Measurements from ENCODE around the gene C16orf89. TPM values are rescaled to one million over a fixed set of nuclear protein-coding genes. Genes with fewer than 3 reads are reported as not detected.
A peak's percentile ranks its signal among the peaks of the same experiment; 100 is the strongest.

C16orf89 gene
- total and polyA plus RNA-seq, 10 of the 15 experiments (the other 5 are each of a cell fraction or from before 2014, with no cell fraction given): not detected

DNA sequence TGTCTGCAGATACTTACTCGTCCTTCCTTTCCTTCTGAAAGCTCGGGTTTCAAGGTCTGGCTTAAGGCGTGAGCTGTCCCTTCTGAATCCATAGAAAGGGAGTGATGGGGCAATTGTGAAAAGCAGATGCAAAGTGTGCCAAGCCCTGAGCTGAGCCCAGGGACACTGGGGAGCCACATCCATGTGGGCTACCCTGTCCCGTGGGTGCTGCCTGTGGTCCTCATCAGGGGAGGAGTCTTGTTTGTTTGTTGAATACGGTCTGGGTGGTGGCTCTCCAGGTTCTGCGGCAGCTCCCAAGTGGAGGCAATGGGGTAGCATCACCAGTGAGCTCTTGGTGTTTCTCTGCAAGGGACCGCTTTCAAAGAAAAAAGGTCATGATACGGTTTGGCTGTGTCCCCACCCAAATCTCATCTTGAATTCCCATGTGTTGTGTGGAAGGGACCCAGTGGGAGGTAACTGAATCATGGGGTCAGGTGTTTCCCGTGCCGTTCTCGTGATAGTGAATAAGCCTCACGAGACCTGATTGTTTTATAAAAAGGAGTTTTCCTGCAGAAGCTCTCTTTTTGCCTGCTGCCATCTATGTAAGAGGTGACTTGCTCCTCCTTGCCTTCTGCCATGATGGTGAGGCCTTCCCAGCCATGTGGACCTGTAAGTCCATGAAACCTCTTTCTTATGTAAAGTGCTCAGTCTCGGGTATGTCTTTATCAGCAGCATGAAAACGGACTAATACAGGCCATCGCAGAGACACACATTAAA, 4.9 kb upstream of the C16orf89 start:
- POLR2A ChIA-PET: interaction anchor here (0.7 kb wide), 1 partner anchor 10 kb away, joined by 3 read pairs; no protein-coding TSS in a partner anchor

DNA sequence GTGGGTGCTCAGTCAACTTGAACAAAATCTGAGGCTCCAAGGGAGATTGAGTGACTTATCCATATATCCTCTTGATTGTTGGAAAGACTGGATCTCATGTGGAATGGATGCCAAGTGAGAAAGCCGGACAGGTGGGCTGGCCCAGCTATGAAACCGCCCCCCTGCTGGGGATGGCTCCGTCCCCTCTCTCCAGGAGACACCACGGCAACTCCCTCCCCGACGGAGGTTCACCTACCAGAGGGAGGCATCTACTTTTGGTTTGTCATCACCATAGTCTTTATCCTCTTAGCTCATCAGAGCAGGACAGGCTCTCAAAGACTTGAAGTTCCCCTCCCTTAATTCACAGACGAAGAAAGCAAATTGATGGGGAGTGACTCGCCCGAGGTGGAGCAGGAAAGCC, 4.1 kb upstream of the C16orf89 start:
- Histone ChIP-seq H3K36me3 (ENCODE audit: control insufficient read depth in 2 of 2, insufficient read depth in 2 of 2, low read length in 1 of 2) (peaks cover 0 to 3% of the 10 kb centered on the region in 2 experiments; a peak in 1 of 4 replicates), H3K4me1 (ENCODE audit: control insufficient read depth, insufficient read depth, low read length) (peaks cover 14% of the 10 kb centered on the region), H2AFZ (ENCODE audit: control insufficient read depth, low read depth, low read length) (no peak overlapping the region), H3K4me3 (no peak overlapping the region), H4K20me1 (ENCODE audit: control insufficient read depth, insufficient read depth) (no peaks in the 10 kb centered on the region), H3K27me3 (replicated peaks in 1 of 2; ENCODE audit: control insufficient read depth in 2 of 2, insufficient read depth in 2 of 2, low read length in 1 of 2) (no peaks in the 10 kb centered on the region), H3K4me2 (ENCODE audit: control insufficient read depth, insufficient read depth) (no peak overlapping the region), H3K79me2 (ENCODE audit: control insufficient read depth, insufficient read depth, low read length) (peaks cover 10% of the 10 kb centered on the region), H3K27ac (ENCODE audit: control insufficient read depth, insufficient read depth) (no peak overlapping the region), H3K9ac (ENCODE audit: control insufficient read depth, insufficient read depth, low read length) (no peak overlapping the region), H3K9me3 (replicated peaks; ENCODE audit: control insufficient read depth, insufficient read depth, low read length) (no peaks in the 10 kb centered on the region; the same call in 2 of the 3 replicates)
- ATAC-seq (no peak), FAIRE-seq (no peak), DNase-seq (ENCODE audit: low read depth, low spot score) (no peak)
- ChIA-PET SMC1A (ENCODE audit: uncharacterized antibody, unreplicated experiment) (no interaction called here), POLR2A (interaction anchor here (0.7 kb wide), 1 partner anchor 9 kb away, joined by 3 read pairs; no protein-coding TSS in a partner anchor), RAD21 (ENCODE audit: unreplicated experiment) (interaction anchor here (0.6 kb wide), 1 partner anchor 261 kb away, joined by 3 read pairs; no protein-coding TSS in a partner anchor), CTCF (no interaction called here)
- WGBS (ENCODE audit: insufficient coverage, insufficient replicate concordance, low lambda C conversion rate, missing lambda C conversion rate): 98% methylated on average over 9 of the region's 9 CpGs
- intact Hi-C loops (cut with micrococcal nuclease; ENCODE audit: unreplicated experiment): loop anchor here (10.0 kb wide), 1 partner anchor 95 kb away; no protein-coding TSS in a partner anchor
- in situ Hi-C loops (cut with MboI): no loop called here
- no TSS peak for BruUV-seq (replicated peaks)
- TF ChIP-seq KDM1A (IDR thresholded peaks at IDR 0.05; ENCODE audit: borderline replicate concordance) (no peak), JUND (IDR thresholded peaks at IDR 0.05; ENCODE audit: low read depth, low read length) (no peak), MTA2 (IDR thresholded peaks at IDR 0.05; ENCODE audit: low read depth) (no peak), KLF5 (IDR thresholded peaks at IDR 0.05; ENCODE audit: partially characterized antibody) (no peak), HDAC6 (IDR thresholded peaks at IDR 0.05; ENCODE audit: unreplicated experiment) (no peak)
- TF ChIP-seq, protein P1, sequence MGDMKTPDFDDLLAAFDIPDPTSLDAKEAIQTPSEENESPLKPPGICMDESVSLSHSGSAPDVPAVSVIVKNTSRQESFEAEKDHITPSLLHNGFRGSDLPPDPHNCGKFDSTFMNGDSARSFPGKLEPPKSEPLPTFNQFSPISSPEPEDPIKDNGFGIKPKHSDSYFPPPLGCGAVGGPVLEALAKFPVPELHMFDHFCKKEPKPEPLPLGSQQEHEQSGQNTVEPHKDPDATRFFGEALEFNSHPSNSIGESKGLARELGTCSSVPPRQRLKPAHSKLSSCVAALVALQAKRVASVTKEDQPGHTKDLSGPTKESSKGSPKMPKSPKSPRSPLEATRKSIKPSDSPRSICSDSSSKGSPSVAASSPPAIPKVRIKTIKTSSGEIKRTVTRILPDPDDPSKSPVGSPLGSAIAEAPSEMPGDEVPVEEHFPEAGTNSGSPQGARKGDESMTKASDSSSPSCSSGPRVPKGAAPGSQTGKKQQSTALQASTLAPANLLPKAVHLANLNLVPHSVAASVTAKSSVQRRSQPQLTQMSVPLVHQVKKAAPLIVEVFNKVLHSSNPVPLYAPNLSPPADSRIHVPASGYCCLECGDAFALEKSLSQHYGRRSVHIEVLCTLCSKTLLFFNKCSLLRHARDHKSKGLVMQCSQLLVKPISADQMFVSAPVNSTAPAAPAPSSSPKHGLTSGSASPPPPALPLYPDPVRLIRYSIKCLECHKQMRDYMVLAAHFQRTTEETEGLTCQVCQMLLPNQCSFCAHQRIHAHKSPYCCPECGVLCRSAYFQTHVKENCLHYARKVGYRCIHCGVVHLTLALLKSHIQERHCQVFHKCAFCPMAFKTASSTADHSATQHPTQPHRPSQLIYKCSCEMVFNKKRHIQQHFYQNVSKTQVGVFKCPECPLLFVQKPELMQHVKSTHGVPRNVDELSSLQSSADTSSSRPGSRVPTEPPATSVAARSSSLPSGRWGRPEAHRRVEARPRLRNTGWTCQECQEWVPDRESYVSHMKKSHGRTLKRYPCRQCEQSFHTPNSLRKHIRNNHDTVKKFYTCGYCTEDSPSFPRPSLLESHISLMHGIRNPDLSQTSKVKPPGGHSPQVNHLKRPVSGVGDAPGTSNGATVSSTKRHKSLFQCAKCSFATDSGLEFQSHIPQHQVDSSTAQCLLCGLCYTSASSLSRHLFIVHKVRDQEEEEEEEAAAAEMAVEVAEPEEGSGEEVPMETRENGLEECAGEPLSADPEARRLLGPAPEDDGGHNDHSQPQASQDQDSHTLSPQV (IDR thresholded peaks at IDR 0.05): no peak
- TF ChIP-seq, protein P2, sequence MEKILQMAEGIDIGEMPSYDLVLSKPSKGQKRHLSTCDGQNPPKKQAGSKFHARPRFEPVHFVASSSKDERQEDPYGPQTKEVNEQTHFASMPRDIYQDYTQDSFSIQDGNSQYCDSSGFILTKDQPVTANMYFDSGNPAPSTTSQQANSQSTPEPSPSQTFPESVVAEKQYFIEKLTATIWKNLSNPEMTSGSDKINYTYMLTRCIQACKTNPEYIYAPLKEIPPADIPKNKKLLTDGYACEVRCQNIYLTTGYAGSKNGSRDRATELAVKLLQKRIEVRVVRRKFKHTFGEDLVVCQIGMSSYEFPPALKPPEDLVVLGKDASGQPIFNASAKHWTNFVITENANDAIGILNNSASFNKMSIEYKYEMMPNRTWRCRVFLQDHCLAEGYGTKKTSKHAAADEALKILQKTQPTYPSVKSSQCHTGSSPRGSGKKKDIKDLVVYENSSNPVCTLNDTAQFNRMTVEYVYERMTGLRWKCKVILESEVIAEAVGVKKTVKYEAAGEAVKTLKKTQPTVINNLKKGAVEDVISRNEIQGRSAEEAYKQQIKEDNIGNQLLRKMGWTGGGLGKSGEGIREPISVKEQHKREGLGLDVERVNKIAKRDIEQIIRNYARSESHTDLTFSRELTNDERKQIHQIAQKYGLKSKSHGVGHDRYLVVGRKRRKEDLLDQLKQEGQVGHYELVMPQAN (conservative IDR thresholded peaks at IDR 0.05): no peak

More for the DNA sequence above, 4.9 kb upstream of the C16orf89 start:
- Histone ChIP-seq H3K79me2 (ENCODE audit: control insufficient read depth, insufficient read depth, low read length) (peaks cover 10% of the 10 kb centered on the region), H3K4me2 (ENCODE audit: control insufficient read depth, insufficient read depth) (no peak overlapping the region), H3K36me3 (ENCODE audit: control insufficient read depth in 2 of 2, insufficient read depth in 2 of 2, low read length in 1 of 2) (peaks cover 1 to 5% of the 10 kb centered on the region in 2 experiments; a peak in 3 of 4 replicates), H2AFZ (ENCODE audit: control insufficient read depth, low read depth, low read length) (peak overlapping the region; percentile 95), H3K27ac (ENCODE audit: control insufficient read depth, insufficient read depth) (no peak overlapping the region; the same call in 1 of the 2 replicates), H4K20me1 (ENCODE audit: control insufficient read depth, insufficient read depth) (no peaks in the 10 kb centered on the region), H3K27me3 (replicated peaks in 1 of 2; ENCODE audit: control insufficient read depth in 2 of 2, insufficient read depth in 2 of 2, low read length in 1 of 2) (no peaks in the 10 kb centered on the region), H3K4me3 (no peak overlapping the region), H3K4me1 (ENCODE audit: control insufficient read depth, insufficient read depth, low read length) (peaks cover 14% of the 10 kb centered on the region), H3K9me3 (replicated peaks; ENCODE audit: control insufficient read depth, insufficient read depth, low read length) (no peaks in the 10 kb centered on the region; the same call in 2 of the 3 replicates), H3K9ac (ENCODE audit: control insufficient read depth, insufficient read depth, low read length) (no peak overlapping the region)
- ChIA-PET RAD21 (ENCODE audit: unreplicated experiment) (no interaction called here), CTCF (interaction anchor here (0.6 kb wide), 1 partner anchor 20 kb away, joined by 4 read pairs; no protein-coding TSS in a partner anchor), SMC1A (ENCODE audit: uncharacterized antibody, unreplicated experiment) (interaction anchor here (1.5 kb wide), 1 partner anchor 36 kb away, joined by 3 read pairs; no protein-coding TSS in a partner anchor)
- DNase-seq (ENCODE audit: low read depth, low spot score) (no peak), ATAC-seq (no peak), FAIRE-seq (no peak)
- intact Hi-C loops (cut with micrococcal nuclease; ENCODE audit: unreplicated experiment): no loop called here
- WGBS (ENCODE audit: insufficient coverage, insufficient replicate concordance, low lambda C conversion rate, missing lambda C conversion rate): 85% methylated on average over 15 of the region's 15 CpGs
- BruUV-seq (replicated peaks): no TSS peak
- no peak for TF ChIP-seq MEF2A (IDR thresholded peaks at IDR 0.05; ENCODE audit: insufficient read depth, low read depth, low read length)
- in situ Hi-C loops (cut with MboI): no loop called here

All from GM12878 (cell line).